Activated CD8-positive, alpha-beta T cell treated with anti-CD3 and anti-CD28 coated beads, Interleukin-2, amount 10 ng/mL, durations not matched to agents 7 days and 5 days (primary cell): Measurements from ENCODE around the gene RAB33A. TPM values are rescaled to one million over a fixed set of nuclear protein-coding genes. Genes with fewer than 3 reads are reported as not detected.
"Not testable (repeated sequence)": the region's sequence is repeated elsewhere in the genome, so short reads cannot be mapped to it uniquely, and the experiment has no call there.

ENCODE experiments used
- ATAC-seq: fragments of 150-1000 bp; cut with Tn5 transposase; one replicate; pipeline ENCODE4 v1.10.0; 2021; ENCODE audit warnings: moderate library complexity
- CTCF ChIA-PET: fragments of 350-600 bp; sonication (Branson Sonifier 250); formaldehyde crosslinking; loops from one replicate; lab custom pipeline; 2021; ENCODE audit warnings: antibody characterized with exemption; lab: Charles Lee
- POLR2A ChIA-PET: fragments of 350-600 bp; sonication (Branson Sonifier 250); formaldehyde crosslinking; loops from one replicate; lab custom pipeline; 2021; ENCODE audit warnings: antibody characterized with exemption; lab: Charles Lee
- DNase-seq: peaks from one replicate; pipeline ENCODE4 v3.0.0-alpha.2; 2020
- H3K27ac Mint-ChIP-seq: one replicate; pipeline ENCODE4 v1.8.0; 2021; ENCODE audit warnings: mild to moderate bottlenecking, mixed read lengths
- H3K27me3 Mint-ChIP-seq: one replicate; pipeline ENCODE4 v1.8.0; 2021; ENCODE audit warnings: low read depth, mixed read lengths
- H3K36me3 Mint-ChIP-seq: one replicate; pipeline ENCODE4 v1.8.0; 2021; ENCODE audit warnings: low read depth, mixed read lengths
- H3K4me1 Mint-ChIP-seq: one replicate; pipeline ENCODE4 v1.8.0; 2021; ENCODE audit warnings: low read depth, mixed read lengths
- H3K4me3 Mint-ChIP-seq: one replicate; pipeline ENCODE4 v1.8.0; 2021; ENCODE audit warnings: mild to moderate bottlenecking, mixed read lengths
- H3K9me3 Mint-ChIP-seq: one replicate; pipeline ENCODE4 v1.8.0; 2022; ENCODE audit warnings: mixed read lengths; ENCODE audit not compliant: insufficient read depth
- total RNA-seq, 2 experiments: library from RNA; stranded (reverse); gene quantifications; one replicate each; pipeline ENCODE4 v1.2.3, GENCODE V29; 2021

RAB33A gene
- total RNA-seq, 2 experiments from 2014 or later, result 31.6 to 32.7 TPM

DNA sequence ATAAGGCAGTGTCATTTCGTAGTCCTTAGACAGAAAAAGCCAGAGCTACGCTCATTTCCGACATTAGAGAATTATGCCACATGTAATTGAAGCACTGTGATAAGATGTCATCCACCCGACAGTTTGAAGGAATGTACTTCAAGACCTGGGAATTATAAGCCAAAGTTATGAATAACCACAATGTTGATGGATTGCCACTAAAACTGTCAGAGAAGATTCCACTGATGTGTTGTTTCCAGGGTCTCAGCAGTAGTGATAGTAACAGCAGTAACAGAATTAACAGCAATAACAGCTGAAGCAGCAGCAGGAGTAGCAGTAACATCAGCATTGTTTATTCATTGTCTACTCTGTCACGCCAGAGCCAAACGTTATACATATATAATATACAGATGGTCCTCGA lies 24.7 kb downstream of the RAB33A start:
- no peaks in the 10 kb centered on the region for H3K36me3 Mint-ChIP-seq
- ChIA-PET CTCF (interaction anchor here (1.0 kb wide), 1 partner anchor 116 kb away, joined by 3 read pairs; no protein-coding TSS in a partner anchor), POLR2A (no interaction called here)
- DNase-seq (no peak), ATAC-seq (no peak)
- peaks cover 8% of the 10 kb centered on the region for H3K4me1 Mint-ChIP-seq
- no peak overlapping the region for H3K4me3 Mint-ChIP-seq
- H3K27ac Mint-ChIP-seq, result no peak overlapping the region
- peaks cover 3% of the 10 kb centered on the region for H3K27me3 Mint-ChIP-seq
- H3K9me3 Mint-ChIP-seq, result no peaks in the 10 kb centered on the region

DNA sequence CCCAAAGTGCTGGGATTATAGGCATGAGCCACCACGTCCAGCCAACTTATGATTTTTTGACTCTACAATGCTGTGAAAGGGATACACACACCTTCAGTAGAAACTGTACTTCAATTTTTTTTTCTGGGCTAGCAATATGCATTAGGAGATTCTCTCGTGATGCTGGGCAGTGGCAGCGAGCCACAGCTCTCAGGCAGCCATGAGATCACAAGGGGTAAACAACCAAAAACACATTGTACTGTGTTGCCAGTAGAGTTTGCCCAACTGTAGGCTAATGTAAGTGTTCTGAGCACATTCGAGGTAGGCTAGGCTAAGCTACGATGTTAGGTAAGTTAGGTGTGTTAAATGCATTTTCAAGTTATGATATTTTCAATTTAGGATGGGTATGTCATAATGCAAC lies 25.7 kb downstream of the RAB33A start:
- ChIA-PET POLR2A (no interaction called here), CTCF (interaction anchor here (1.0 kb wide), 1 partner anchor 117 kb away, joined by 3 read pairs; no protein-coding TSS in a partner anchor)
- no peak overlapping the region for H3K4me3 Mint-ChIP-seq
- DNase-seq (no peak), ATAC-seq (no peak)
- H3K36me3 Mint-ChIP-seq, result no peaks in the 10 kb centered on the region
- H3K27ac Mint-ChIP-seq, result no peak overlapping the region
- peaks cover 4% of the 10 kb centered on the region for H3K4me1 Mint-ChIP-seq
- no peaks in the 10 kb centered on the region for H3K9me3 Mint-ChIP-seq
- peaks cover 3% of the 10 kb centered on the region for H3K27me3 Mint-ChIP-seq

DNA sequence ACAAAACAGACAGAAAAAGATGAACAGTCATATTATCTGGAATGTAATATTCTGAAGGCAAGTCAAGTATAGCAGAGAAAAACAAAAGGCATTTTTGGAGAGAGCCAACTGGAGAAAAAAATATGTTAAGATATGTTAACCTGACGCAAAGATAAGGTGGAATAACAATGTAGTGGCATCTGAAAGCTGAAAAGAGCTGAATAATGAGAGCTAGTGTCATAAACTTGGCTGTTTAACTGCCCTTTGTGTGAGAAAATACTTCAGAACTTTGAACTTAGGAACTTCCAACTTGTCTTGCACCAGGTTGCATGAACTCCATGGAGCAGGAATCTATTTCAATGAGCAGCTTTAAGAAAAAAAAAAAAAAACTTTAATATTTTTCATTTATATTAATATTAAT lies 32.9 kb downstream of the RAB33A start:
- ATAC-seq (no peak), DNase-seq (no peak)
- Mint-ChIP-seq H3K4me1 (no peaks in the 10 kb centered on the region), H3K27me3 (no peaks in the 10 kb centered on the region), H3K36me3 (peaks cover 11% of the 10 kb centered on the region), H3K27ac (no peak overlapping the region), H3K4me3 (no peak overlapping the region), H3K9me3 (no peaks in the 10 kb centered on the region)
- CTCF ChIA-PET, result no interaction called here
- POLR2A ChIA-PET, result no interaction called here

DNA sequence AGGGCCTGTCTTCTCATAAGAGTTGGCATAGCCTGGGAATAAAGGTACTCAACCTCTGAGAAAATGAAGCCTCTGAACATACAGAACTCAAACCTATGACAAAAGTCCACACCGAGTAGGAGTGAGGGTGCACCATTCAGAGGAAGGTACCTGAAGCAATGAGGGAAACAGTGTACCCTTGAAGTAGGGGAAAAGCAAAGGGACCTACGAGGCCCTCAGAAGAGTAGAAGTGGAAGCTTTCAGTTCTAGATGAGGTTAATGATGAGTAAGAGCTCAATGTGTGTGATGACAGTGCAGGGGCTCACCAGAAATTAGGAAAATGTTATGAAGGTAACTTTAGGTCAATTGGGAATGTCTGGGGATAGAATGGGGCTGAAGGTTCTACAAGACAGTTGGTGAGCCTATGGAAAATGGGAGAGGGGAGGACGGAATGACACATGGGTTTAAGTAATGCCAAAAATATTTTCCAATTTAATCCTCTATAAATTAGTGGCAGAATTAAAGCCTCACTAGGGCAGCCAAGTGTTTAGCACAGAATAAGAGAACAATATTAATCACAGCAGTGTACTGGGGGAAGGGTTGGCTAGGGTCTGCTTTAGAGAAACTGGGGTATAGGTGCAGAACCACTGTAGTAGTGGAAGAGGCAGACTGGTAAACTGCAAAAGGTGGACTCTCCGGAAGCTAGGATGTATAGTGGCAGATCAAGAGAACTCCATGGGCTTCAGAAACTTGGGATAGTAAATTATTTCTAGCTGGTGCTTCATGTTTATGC lies 39.8 kb downstream of the RAB33A start:
- Mint-ChIP-seq H3K4me1 (no peaks in the 10 kb centered on the region), H3K9me3 (no peaks in the 10 kb centered on the region), H3K4me3 (no peak overlapping the region), H3K27me3 (no peaks in the 10 kb centered on the region), H3K36me3 (peaks cover 27% of the 10 kb centered on the region), H3K27ac (no peak overlapping the region)
- DNase-seq, result no peak
- ChIA-PET CTCF (no interaction called here), POLR2A (no interaction called here)
- no peak for ATAC-seq

DNA sequence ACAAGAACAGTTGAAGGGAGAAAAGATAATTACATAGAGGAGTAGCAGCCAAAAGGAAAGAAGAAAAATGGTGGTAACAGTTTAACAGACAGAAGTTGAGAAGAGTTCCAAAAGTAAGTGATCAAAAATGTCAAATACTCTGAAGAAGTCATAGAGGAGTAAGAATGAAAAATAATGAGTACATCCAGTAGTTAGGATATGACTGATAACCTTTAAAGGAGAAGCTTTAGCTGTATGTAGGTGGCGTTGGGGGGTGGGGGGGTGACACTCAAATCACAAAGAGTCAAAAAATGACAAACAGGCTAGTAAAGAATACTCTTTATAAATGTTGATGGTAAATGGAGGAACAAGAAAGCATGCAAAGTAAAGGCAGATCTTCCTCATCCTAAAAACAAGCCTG lies 40.6 kb downstream of the RAB33A start:
- H3K36me3 Mint-ChIP-seq, result peaks cover 31% of the 10 kb centered on the region
- ATAC-seq (no peak), DNase-seq (no peak)
- H3K4me3 Mint-ChIP-seq, result no peak overlapping the region
- no peaks in the 10 kb centered on the region for H3K9me3 Mint-ChIP-seq
- no peaks in the 10 kb centered on the region for H3K4me1 Mint-ChIP-seq
- ChIA-PET POLR2A (no interaction called here), CTCF (no interaction called here)
- no peaks in the 10 kb centered on the region for H3K27me3 Mint-ChIP-seq
- H3K27ac Mint-ChIP-seq, result no peak overlapping the region

DNA sequence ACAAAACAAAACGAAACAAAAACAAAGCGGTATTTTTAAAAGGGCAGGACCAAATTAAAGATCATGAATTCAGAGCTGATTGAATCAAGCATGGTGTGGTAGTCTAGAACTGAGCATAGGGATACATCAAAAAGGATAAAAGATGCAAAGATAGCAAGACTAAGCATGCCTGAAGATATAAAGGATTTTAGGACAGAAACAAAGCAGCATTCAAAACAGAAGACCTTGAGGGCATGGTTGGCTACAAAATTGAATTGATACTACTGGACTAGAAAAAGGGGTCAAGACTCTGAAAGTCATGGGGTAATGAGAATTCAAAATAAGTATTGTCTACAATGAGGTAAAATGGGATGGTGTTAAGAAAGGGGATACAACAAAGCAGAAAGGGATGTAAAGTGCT lies 41.6 kb downstream of the RAB33A start:
- CTCF ChIA-PET, result no interaction called here
- POLR2A ChIA-PET, result no interaction called here
- DNase-seq (no peak), ATAC-seq (no peak)
- no peak overlapping the region for H3K4me3 Mint-ChIP-seq
- no peaks in the 10 kb centered on the region for H3K27me3 Mint-ChIP-seq
- no peaks in the 10 kb centered on the region for H3K4me1 Mint-ChIP-seq
- H3K9me3 Mint-ChIP-seq, result no peaks in the 10 kb centered on the region
- H3K36me3 Mint-ChIP-seq, result peaks cover 31% of the 10 kb centered on the region
- no peak overlapping the region for H3K27ac Mint-ChIP-seq

DNA sequence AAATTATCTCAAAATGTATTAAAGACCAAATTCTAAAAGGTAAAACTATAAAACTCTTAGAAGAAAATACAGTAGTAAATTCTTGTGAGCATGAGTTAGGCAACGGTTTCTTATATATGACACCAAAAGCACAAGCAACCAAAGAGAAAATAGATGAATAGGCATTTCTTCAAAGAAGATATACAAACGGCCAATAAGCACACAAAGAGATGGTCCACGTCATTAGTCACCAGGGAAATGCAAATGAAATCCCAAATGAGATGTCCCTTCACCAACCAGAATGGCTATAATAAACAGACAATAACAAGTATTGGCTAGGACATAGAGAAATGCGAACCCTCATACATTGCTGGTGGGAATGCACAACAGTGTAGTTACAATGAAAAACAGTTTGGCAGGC lies 44.6 kb downstream of the RAB33A start:
- Mint-ChIP-seq H3K27ac (no peak overlapping the region), H3K36me3 (peaks cover 26% of the 10 kb centered on the region), H3K4me3 (no peak overlapping the region), H3K27me3 (no peaks in the 10 kb centered on the region), H3K9me3 (no peaks in the 10 kb centered on the region), H3K4me1 (peaks cover 3% of the 10 kb centered on the region)
- ChIA-PET CTCF (no interaction called here), POLR2A (no interaction called here)
- DNase-seq (no peak), ATAC-seq (no peak)

DNA sequence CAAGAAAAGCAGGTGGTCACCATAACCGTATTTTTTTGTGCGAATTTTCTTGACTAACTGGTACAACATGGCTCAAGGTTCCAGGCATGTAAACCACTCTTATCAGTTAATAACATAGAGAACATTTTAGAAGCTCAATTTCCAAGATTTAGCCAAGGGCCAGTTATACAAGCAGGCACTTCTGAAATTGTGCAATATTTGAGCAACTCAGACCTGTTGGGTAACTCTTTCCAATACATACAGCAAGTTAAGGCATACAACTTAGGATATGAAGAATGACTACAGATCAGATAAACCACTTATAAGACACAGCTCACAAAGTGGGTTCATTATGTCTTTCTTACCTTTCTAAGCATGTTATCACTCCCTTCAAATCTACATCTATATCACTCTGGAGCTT lies 53.0 kb downstream of the RAB33A start:
- Mint-ChIP-seq H3K27ac (no peak overlapping the region), H3K4me3 (no peak overlapping the region), H3K9me3 (no peaks in the 10 kb centered on the region), H3K27me3 (no peaks in the 10 kb centered on the region), H3K36me3 (peaks cover 9% of the 10 kb centered on the region), H3K4me1 (no peaks in the 10 kb centered on the region)
- ATAC-seq (no peak), DNase-seq (no peak)
- POLR2A ChIA-PET, result interaction anchor here (0.6 kb wide), 2 partner anchors 191 to 317 kb away, joined by 3 to 5 read pairs; no protein-coding TSS in a partner anchor
- CTCF ChIA-PET, result interaction anchor here (1.2 to 1.4 kb wide), 2 partner anchors 13 to 144 kb away, joined by 3 read pairs; no protein-coding TSS in a partner anchor

DNA sequence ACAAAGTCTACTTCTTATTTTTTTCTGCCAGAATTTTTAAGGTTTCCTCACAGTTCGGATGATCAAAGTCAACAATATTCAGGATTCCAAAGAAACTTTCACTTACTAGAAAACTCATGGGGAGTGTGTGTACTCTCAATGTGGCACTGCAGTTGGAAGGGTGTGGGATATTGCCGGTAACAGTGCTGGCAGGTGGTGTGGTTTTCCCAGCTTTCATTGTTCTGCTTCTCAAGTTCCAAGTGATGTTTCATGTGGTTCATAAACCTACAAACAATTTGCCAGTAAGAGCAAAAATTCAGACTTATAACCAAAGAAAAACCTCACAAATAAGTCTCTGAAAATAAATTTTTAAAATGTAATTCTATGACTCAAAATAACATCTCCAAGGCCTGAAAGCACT lies 57.1 kb downstream of the RAB33A start:
- H3K36me3 Mint-ChIP-seq, result peaks cover 17% of the 10 kb centered on the region
- H3K27ac Mint-ChIP-seq, result no peak overlapping the region
- no peaks in the 10 kb centered on the region for H3K4me1 Mint-ChIP-seq
- ATAC-seq (no peak), DNase-seq (no peak)
- no peaks in the 10 kb centered on the region for H3K27me3 Mint-ChIP-seq
- ChIA-PET POLR2A (no interaction called here), CTCF (interaction anchor here (1.0 kb wide), 1 partner anchor 303 kb away, joined by 3 read pairs; no protein-coding TSS in a partner anchor)
- no peak overlapping the region for H3K4me3 Mint-ChIP-seq
- no peaks in the 10 kb centered on the region for H3K9me3 Mint-ChIP-seq

DNA sequence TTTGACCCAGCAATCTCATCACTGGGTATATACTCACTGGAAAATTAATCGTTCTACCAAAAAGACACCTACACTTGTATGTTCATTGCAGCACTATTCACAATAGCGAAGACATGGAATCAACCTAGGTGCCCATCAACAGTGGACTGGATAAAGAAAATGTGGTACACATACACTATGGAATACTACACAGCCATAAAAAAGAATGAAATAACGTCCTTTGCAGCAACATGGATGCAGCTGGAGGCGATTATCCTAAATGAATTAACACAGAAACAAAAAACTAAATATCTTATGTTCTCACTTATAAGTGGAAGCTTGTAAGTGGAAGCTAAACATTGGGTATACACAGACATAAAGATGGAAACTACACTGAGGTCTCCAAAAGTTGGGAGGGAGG lies 59.4 kb downstream of the RAB33A start:
- H3K27me3 Mint-ChIP-seq, CTCF ChIA-PET, DNase-seq, POLR2A ChIA-PET, H3K4me3 Mint-ChIP-seq, H3K27ac Mint-ChIP-seq, H3K9me3 Mint-ChIP-seq, H3K4me1 Mint-ChIP-seq, ATAC-seq: not testable (repeated sequence)
- H3K36me3 Mint-ChIP-seq, result peaks cover 19% of the 10 kb centered on the region
